ENCODE measurements around the gene ATG7. TPM values are rescaled to one million over a fixed set of nuclear protein-coding genes. Genes with fewer than 3 reads are reported as not detected.

Gene ATG7
- total RNA-seq, 1 experiment from 2014 or later = 11.4 TPM

GRCh38 chr3:11536132-11536935, 264.1 kb downstream of the ATG7 start:
- no peak for DNase-seq (ENCODE audit: low spot score)

- DNase-seq (ENCODE audit: low spot score) = no peak
These were observed 264.9 kb downstream of the ATG7 start for GRCh38 chr3:11536936-11537612.

GRCh38 chr3:11538581-11538980, 266.4 kb downstream of the ATG7 start:
- DNase-seq (ENCODE audit: low spot score) = no peak

- no peak for DNase-seq (ENCODE audit: low spot score)
These were observed 267.0 kb downstream of the ATG7 start for GRCh38 chr3:11539218-11539617.

GRCh38 chr3:11539677-11540076, 267.5 kb downstream of the ATG7 start:
- DNase-seq (ENCODE audit: low spot score) = peak; percentile 1

GRCh38 chr3:11541321-11542303, 269.4 kb downstream of the ATG7 start:
- no peak for DNase-seq (ENCODE audit: low spot score)

- DNase-seq (ENCODE audit: low spot score) = no peak
These were observed 270.4 kb downstream of the ATG7 start for GRCh38 chr3:11542551-11542950.

GRCh38 chr3:11543141-11543947, 271.1 kb downstream of the ATG7 start:
- no peak for DNase-seq (ENCODE audit: low spot score)

GRCh38 chr3:11543948-11544387, 271.8 kb downstream of the ATG7 start:
- DNase-seq (ENCODE audit: low spot score) = no peak

GRCh38 chr3:11544412-11545181, 272.4 kb downstream of the ATG7 start:
- no peak for DNase-seq (ENCODE audit: low spot score)

GRCh38 chr3:11545186-11545851, 273.1 kb downstream of the ATG7 start:
- DNase-seq (ENCODE audit: low spot score) = no peak

- DNase-seq (ENCODE audit: low spot score) = no peak
These were observed 274.6 kb downstream of the ATG7 start for GRCh38 chr3:11546657-11547302.

GRCh38 chr3:11547498-11547897, 275.3 kb downstream of the ATG7 start:
- DNase-seq (ENCODE audit: low spot score) = no peak

GRCh38 chr3:11548721-11549131, 276.5 kb downstream of the ATG7 start:
- no peak for DNase-seq (ENCODE audit: low spot score)

- DNase-seq (ENCODE audit: low spot score) = no peak
These were observed 277.5 kb downstream of the ATG7 start for GRCh38 chr3:11549580-11550140.

GRCh38 chr3:11551036-11551435, 278.8 kb downstream of the ATG7 start:
- DNase-seq (ENCODE audit: low spot score) = no peak

GRCh38 chr3:11552289-11553264, 280.4 kb downstream of the ATG7 start:
- no peak for DNase-seq (ENCODE audit: low spot score)
